ENCODE data around the gene RPL14.
A peak's percentile ranks its signal among the peaks of the same experiment; 100 is the strongest.

RPL14 gene

GRCh38 chr3:40464339-40465110, 7.4 kb downstream of the RPL14 start:
- no peak for DNase-seq

- no peak for DNase-seq
These were observed 7.9 kb downstream of the RPL14 start for GRCh38 chr3:40465111-40465407.

GRCh38 chr3:40465456-40465855, 8.3 kb downstream of the RPL14 start:
- DNase-seq = peak; percentile 2

- DNase-seq = no peak
These were observed 10.9 kb downstream of the RPL14 start for GRCh38 chr3:40468018-40468417.

GRCh38 chr3:40470701-40471100, 13.6 kb downstream of the RPL14 start:
- DNase-seq = no peak

GRCh38 chr3:40476478-40477470, 19.6 kb downstream of the RPL14 start, which contains the start of gene ZNF619:
TSS of gene ZNF619 (plus strand) at chr3:40477122. CDS start at chr3:40477980, 858 bp downstream.
- peak; percentile 38 for DNase-seq

GRCh38 chr3:40477666-40478065, 20.5 kb downstream of the RPL14 start:
- no peak for DNase-seq

- no peak for DNase-seq
These were observed 30.0 kb downstream of the RPL14 start for GRCh38 chr3:40487172-40487571.

- DNase-seq = no peak
These were observed 33.8 kb downstream of the RPL14 start for GRCh38 chr3:40490916-40491315.

GRCh38 chr3:40494698-40495097, 37.6 kb downstream of the RPL14 start:
- no peak for DNase-seq

GRCh38 chr3:40497288-40497687, 40.1 kb downstream of the RPL14 start:
- no peak for DNase-seq

- DNase-seq = no peak
These were observed 42.8 kb downstream of the RPL14 start for GRCh38 chr3:40499952-40500351.

GRCh38 chr3:40502034-40502433, 44.9 kb downstream of the RPL14 start:
- DNase-seq = no peak

GRCh38 chr3:40504636-40505430, 47.7 kb downstream of the RPL14 start:
- DNase-seq = no peak

GRCh38 chr3:40505599-40506462, 48.7 kb downstream of the RPL14 start, which contains the start of gene ZNF620:
TSS of gene ZNF620 (plus strand) at chr3:40506039. CDS start at chr3:40506353, 314 bp downstream.
- peak; percentile 69 for DNase-seq

- DNase-seq = no peak
These were observed 54.0 kb downstream of the RPL14 start for GRCh38 chr3:40511031-40511718.

- DNase-seq = no peak
These were observed 59.1 kb downstream of the RPL14 start for GRCh38 chr3:40516201-40516600.

- no peak for DNase-seq
These were observed 60.9 kb downstream of the RPL14 start for GRCh38 chr3:40518067-40518466.

Data from DMS79 treated with DMSO at 0.1 percent for 48 hours (cell line).